RWPE2 (cell line): ENCODE results near the gene ORMDL1.

Experiments used
- ATAC-seq: fragments of 200-7000 bp; cut with Tn5 transposase; 3 replicates; pipeline ENCODE4 v1.9.1; 2021; ENCODE audit warnings: low read depth
- DNase-seq: peaks from one replicate; pipeline ENCODE4 v3.0.0-alpha.2; 2020; ENCODE audit warnings: low spot score
- H3K27ac ChIP-seq: fragments of 450-650 bp; 2 replicates; pipeline ENCODE4 v1.5.1; 2017; ENCODE audit warnings: mild to moderate bottlenecking; ENCODE audit not compliant: poor library complexity, severe bottlenecking
- H3K27me3 ChIP-seq: fragments of 250-450 bp; sonication (Bioruptor Pico); 2 replicates; pipeline ENCODE4 v1.5.1; 2021; ENCODE audit warnings: mild to moderate bottlenecking, moderate library complexity; ENCODE audit not compliant: insufficient read depth, poor library complexity, severe bottlenecking
- H3K36me3 ChIP-seq: fragments of 250-450 bp; sonication (Bioruptor Pico); 2 replicates; pipeline ENCODE4 v1.5.1; 2020; ENCODE audit warnings: low read depth, mild to moderate bottlenecking, moderate library complexity
- H3K4me1 ChIP-seq: fragments of 250-450 bp; sonication (Bioruptor Pico); 2 replicates; pipeline ENCODE4 v1.5.1; 2021; ENCODE audit warnings: mild to moderate bottlenecking, moderate library complexity; ENCODE audit not compliant: insufficient read depth, poor library complexity, severe bottlenecking
- H3K4me3 ChIP-seq: fragments of 250-450 bp; sonication (Bioruptor Pico); 2 replicates; pipeline ENCODE4 v1.5.1; 2021; ENCODE audit warnings: mild to moderate bottlenecking, moderate library complexity; ENCODE audit not compliant: severe bottlenecking
- H3K9me3 ChIP-seq: fragments of 250-450 bp; sonication (Bioruptor Pico); 2 replicates; pipeline ENCODE4 v1.5.1; 2021; ENCODE audit warnings: mild to moderate bottlenecking, moderate library complexity; ENCODE audit not compliant: severe bottlenecking
- TF ChIP-seq, protein P1 (sequence below): fragments of 450-650 bp; IDR thresholded peaks from one replicate; pipeline ENCODE4 v1.5.1; 2017; ENCODE audit warnings: mild to moderate bottlenecking, moderate library complexity; ENCODE audit not compliant: poor library complexity, severe bottlenecking

ORMDL1 gene

DNA sequence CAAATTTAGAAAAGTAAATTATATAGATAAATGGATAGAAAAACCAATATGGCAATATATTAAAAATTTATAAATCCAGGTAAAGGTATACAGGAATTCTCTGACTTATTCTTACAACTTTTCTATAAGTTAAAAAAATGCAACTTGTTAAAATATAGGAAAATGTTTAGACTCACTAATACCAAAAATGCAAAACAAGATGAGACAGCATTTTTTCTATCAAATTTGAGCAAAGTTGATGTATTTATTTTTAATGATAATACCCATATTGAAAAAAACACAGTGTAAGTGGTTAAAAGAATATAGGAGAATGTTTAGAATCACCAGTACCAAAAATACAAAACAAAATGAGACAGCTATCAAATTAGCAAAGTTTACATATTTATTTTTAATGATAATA is 57.3 kb downstream of the ORMDL1 start:
- Histone ChIP-seq H3K27ac (no peak overlapping the region), H3K36me3 (no peaks in the 10 kb centered on the region), H3K9me3 (no peaks in the 10 kb centered on the region), H3K4me1 (no peaks in the 10 kb centered on the region), H3K27me3 (no peaks in the 10 kb centered on the region), H3K4me3 (no peak overlapping the region)
- DNase-seq (no peak), ATAC-seq (no peak)
- TF ChIP-seq, protein P1, sequence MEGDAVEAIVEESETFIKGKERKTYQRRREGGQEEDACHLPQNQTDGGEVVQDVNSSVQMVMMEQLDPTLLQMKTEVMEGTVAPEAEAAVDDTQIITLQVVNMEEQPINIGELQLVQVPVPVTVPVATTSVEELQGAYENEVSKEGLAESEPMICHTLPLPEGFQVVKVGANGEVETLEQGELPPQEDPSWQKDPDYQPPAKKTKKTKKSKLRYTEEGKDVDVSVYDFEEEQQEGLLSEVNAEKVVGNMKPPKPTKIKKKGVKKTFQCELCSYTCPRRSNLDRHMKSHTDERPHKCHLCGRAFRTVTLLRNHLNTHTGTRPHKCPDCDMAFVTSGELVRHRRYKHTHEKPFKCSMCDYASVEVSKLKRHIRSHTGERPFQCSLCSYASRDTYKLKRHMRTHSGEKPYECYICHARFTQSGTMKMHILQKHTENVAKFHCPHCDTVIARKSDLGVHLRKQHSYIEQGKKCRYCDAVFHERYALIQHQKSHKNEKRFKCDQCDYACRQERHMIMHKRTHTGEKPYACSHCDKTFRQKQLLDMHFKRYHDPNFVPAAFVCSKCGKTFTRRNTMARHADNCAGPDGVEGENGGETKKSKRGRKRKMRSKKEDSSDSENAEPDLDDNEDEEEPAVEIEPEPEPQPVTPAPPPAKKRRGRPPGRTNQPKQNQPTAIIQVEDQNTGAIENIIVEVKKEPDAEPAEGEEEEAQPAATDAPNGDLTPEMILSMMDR = no peak

DNA sequence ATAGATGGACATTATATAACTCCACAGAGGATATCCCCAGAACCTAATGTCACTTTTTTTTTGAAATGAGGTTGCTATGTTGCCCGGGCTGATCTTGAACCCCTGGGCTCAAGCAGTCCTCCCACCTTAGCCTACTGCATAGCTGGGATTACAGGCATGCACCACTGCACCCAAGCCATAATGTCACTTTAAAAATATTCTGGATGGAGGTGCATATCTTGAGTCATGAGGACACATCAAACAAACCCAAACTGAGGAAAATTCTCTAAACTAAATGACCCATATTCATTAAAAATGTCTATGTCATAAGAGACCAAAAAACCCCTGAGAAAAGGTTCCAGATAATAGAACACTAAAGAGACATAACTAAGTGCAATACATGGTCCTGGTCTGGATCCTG is 57.9 kb downstream of the ORMDL1 start:
- no peaks in the 10 kb centered on the region for H3K27me3 ChIP-seq
- H3K27ac ChIP-seq = no peak overlapping the region
- H3K9me3 ChIP-seq = no peaks in the 10 kb centered on the region
- ATAC-seq (no peak), DNase-seq (no peak)
- no peak overlapping the region for H3K4me3 ChIP-seq
- TF ChIP-seq, protein P1 = no peak
- H3K4me1 ChIP-seq = no peaks in the 10 kb centered on the region
- no peaks in the 10 kb centered on the region for H3K36me3 ChIP-seq

DNA sequence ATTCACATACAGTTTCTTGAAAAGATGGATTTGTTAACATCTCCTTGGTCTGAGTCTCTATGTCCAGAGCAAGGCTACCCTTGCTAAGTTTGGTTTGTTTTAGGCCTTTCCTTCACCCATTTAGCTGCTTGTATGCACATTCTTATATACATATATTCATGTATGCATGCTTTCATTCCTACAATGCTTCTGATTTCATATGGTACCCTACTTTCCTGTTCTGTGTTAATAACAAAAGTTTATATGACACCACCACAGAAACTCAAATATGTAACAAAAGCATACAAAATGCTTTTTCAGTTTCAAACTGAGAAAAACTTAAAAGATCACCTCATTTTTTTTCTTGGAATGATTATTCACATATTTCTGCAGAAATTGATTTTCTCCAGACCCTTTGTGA is 60.9 kb downstream of the ORMDL1 start:
- DNase-seq (no peak), ATAC-seq (no peak)
- TF ChIP-seq, protein P1 = no peak
- no peak overlapping the region for H3K4me3 ChIP-seq
- no peaks in the 10 kb centered on the region for H3K27me3 ChIP-seq
- no peaks in the 10 kb centered on the region for H3K4me1 ChIP-seq
- H3K27ac ChIP-seq = no peak overlapping the region
- H3K9me3 ChIP-seq = no peaks in the 10 kb centered on the region
- H3K36me3 ChIP-seq = no peaks in the 10 kb centered on the region
